Retinal pigment epithelial cell (primary cell): ENCODE measurements around the gene BTAF1.
A peak's percentile ranks its signal among the peaks of the same experiment; 100 is the strongest.

Source experiments
- DNase-seq: peaks from one replicate; pipeline ENCODE4 v3.0.0-alpha.2; 2010; ENCODE audit warnings: low read depth
- H3K4me3 ChIP-seq: 2 replicates; pipeline ENCODE4 v1.5.1; 2011; ENCODE audit warnings: mild to moderate bottlenecking, low read length, control low read depth, moderate library complexity
- TF ChIP-seq, protein P1 (sequence below): conservative IDR thresholded peaks from 2 replicates; pipeline ENCODE4 v1.5.1; 2011; ENCODE audit warnings: low read depth, low read length, control low read depth, inconsistent platforms

BTAF1 gene

GRCh38 chr10:91923371-91924211, at the start of gene BTAF1:
Gene BTAF1 (plus strand): TSS chr10:91923770. CDS start chr10:91924077, 307 bp downstream.
- peak; percentile 81 for DNase-seq
- TF ChIP-seq, protein P1, sequence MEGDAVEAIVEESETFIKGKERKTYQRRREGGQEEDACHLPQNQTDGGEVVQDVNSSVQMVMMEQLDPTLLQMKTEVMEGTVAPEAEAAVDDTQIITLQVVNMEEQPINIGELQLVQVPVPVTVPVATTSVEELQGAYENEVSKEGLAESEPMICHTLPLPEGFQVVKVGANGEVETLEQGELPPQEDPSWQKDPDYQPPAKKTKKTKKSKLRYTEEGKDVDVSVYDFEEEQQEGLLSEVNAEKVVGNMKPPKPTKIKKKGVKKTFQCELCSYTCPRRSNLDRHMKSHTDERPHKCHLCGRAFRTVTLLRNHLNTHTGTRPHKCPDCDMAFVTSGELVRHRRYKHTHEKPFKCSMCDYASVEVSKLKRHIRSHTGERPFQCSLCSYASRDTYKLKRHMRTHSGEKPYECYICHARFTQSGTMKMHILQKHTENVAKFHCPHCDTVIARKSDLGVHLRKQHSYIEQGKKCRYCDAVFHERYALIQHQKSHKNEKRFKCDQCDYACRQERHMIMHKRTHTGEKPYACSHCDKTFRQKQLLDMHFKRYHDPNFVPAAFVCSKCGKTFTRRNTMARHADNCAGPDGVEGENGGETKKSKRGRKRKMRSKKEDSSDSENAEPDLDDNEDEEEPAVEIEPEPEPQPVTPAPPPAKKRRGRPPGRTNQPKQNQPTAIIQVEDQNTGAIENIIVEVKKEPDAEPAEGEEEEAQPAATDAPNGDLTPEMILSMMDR: no peak
- H3K4me3 ChIP-seq: peak within 1 kb of the TSS; percentile 80

GRCh38 chr10:91875156-91875555, 48.4 kb upstream of the BTAF1 start:
- TF ChIP-seq, protein P1: no peak
- no peak for DNase-seq
- H3K4me3 ChIP-seq: no peak overlapping the region

- TF ChIP-seq, protein P1: no peak
- no peak for DNase-seq
- H3K4me3 ChIP-seq: no peak overlapping the region
Observed at GRCh38 chr10:91875779-91876178, 47.8 kb upstream of the BTAF1 start.

DNA sequence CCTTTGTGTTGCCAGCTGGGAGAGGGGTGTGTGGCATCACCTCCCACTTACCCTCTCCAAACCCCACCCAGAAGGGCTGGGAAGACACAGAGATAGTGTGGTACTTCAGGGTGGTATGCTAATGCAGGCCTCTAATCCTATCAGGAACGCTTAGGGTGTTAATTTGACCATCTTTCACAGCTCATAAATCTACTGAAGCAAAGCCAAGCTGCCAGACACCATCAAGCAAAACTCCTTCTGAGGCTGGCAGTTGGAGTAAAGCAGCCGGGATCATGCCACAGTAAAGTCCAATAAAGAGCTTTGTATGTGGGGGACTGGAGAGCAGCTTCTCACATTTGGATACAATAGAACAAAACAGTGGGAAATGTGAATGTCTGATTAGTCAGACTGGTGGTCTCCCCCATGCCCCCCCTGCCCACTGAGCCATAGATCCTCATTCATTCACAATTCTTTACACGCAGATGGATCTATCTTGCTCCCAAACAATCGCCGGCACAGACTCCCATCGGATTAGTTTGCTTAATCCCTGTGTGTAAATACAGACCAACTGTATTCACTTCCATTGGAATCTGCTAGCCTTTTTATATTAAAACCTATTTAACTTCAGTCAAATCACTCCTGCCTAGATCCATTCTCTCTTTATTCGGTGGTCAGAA, 43.9 kb upstream of the BTAF1 start:
- peak overlapping the region; percentile 6 for H3K4me3 ChIP-seq
- TF ChIP-seq, protein P1: no peak
- DNase-seq: peak; percentile 59

DNA sequence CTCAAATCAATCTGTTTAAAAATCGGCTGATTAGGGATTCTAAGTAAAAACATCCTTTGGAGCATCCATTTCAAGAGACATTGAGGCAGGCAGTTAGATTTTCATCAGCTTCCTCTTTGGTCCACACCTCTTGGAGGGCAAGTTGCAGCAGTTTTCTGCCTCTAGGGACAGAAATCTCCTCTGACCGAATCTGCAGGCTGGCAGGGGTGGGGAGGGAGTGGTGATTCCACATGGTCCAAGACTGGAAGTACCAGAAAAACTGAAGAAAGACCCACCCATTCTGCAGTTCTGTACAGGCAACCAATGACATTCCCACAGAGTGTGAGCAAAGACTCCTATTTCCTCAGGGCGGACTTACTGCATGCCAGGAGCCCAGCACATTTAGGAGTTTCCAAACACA, 43.3 kb upstream of the BTAF1 start:
- TF ChIP-seq, protein P1: peak; percentile 13
- H3K4me3 ChIP-seq: no peak overlapping the region
- no peak for DNase-seq

DNA sequence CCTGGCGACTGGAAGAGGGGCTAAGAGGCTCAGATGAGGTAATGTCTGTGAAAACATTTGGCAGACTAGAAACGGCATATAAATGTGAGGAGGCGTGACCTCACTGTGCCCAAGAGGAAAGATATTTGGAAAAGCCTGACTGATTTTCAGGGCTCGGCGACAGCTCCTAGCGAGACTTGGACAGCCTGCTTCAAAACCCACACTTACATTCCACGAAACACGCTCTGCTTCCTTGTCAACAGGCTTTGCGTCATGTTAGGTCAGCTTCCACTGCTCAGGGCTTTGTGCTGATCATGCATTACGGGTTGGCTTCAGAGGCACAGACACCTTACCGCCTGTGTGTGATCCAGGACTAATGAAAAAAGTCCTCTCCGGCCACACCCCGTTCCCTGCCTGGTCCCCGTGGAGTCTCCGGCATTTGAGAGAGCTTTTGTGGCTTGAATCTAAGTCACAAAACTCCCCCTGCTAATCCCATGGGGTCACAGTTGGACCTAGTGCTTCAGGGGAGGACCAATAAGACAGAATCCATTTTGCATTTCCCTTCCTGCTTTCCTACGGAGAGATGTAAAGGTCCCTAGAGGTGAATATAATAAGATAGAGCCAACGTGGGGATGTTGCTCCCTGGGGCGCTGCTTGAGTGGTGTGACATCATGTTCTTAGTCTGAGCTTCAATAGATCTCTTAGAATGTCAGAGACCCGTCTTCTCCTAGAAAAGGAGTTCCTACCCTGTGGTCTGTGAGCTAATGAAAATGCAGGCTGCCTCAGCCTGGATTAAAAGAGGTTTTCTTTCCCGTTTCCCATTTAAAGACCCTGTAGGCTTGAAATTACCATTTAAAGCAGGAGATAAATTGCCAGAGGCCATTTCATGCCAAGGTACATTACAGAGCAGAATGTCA, 39.8 kb upstream of the BTAF1 start:
- TF ChIP-seq, protein P1: no peak
- DNase-seq: peak; percentile 73
- H3K4me3 ChIP-seq: peak overlapping the region; percentile 16
